ENCODE measurements around the gene AREG.
"Not testable (repeated sequence)": the region's sequence is repeated elsewhere in the genome, so short reads cannot be mapped to it uniquely, and the experiment has no call there.

AREG gene

GRCh38 chr4:74444891-74445642 is at the start of gene AREG:
TSS of gene AREG (plus strand) at chr4:74445136. CDS start at chr4:74445346, 210 bp downstream.
- no peak for FAIRE-seq

DNA sequence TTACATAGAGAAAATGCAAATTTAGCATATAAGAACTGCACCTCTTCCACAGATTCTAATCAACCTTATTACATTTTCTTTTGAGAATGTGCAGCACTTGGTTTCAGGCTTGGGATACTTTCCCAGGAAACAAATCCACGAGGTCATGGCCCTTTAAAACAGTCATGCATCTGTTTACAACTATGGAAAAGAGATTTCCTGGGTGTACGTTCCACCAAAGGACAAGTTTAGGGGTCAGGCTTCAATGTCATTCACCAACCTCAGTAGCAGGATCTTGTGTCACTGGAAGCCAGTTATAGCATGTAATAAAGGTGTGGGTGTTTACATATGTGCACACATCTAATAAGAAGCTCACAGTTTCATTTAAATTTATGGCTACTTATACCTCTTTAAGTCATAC is 49.3 kb upstream of the AREG start:
- FAIRE-seq: no peak

DNA sequence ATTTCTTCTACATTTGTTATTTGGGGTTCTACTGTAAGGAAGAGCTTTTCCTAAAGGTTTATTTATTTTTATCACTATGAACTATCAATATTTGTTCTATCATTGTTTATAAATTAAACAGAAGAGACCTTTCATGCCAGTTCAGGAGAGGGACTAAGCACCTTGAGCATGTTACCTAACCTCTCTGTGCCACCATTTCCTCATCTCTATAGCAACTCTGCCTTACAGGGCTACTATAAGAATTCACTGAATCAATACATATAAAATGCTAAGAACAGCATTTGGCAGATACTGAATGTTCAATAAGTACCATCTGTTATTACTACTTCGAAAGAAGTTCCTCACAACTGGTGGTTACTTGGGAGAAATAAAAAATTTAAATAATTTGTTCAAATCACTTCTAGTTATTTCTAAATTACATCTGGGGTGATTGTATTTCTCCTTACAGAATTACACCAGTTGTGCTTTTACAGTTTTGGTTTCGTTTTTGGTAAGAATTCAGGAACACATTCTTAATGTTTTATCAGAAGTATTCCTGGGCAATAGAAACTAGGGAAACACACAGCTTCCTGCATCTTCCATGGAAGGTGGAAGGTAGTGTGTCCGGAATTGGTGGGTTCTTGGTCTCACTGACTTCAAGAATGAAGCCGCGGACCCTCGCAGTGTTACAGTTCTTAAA is 47.0 kb upstream of the AREG start:
- no peak for FAIRE-seq

- not testable (repeated sequence) for FAIRE-seq
Measured at GRCh38 chr4:74398894-74399589, 45.9 kb upstream of the AREG start.

- no peak for FAIRE-seq
Measured at GRCh38 chr4:74400395-74400794, 44.5 kb upstream of the AREG start.

DNA sequence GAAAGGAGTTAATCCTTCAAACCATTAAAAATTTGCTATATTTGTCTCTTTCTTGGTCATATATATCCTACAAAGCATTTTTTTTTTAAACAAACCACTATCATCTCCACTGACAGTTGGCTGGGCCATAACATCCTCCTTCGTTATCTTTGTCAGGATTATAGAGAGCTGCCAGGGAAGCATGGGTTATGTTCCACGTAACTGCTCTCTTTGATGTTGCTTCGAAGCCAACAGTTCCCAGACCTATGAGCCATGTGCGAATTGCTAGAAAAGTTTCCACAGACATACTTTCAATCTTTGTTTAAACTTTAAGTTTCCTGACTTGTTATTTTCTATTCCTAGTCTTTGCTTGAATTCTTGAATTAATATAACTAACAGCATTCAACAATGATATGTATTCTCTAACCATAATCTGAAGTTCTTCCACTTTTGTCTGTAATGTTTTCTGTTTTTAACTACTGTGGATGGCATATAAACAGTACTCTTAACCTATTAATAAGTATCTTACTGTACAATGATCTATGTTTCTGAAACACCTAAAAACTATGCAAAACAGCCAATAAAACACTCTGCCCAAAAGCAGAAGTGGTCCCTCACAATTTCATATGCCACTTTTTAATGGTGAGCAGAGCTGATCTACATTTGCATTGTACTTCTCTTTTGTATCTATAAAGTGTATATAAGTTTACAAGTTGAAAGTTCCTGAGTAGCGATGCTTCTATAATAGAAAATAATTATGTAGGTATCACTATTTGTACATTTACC is 42.1 kb upstream of the AREG start:
- FAIRE-seq: no peak

GRCh38 chr4:74407891-74408290 is 37.0 kb upstream of the AREG start:
- FAIRE-seq: no peak

DNA sequence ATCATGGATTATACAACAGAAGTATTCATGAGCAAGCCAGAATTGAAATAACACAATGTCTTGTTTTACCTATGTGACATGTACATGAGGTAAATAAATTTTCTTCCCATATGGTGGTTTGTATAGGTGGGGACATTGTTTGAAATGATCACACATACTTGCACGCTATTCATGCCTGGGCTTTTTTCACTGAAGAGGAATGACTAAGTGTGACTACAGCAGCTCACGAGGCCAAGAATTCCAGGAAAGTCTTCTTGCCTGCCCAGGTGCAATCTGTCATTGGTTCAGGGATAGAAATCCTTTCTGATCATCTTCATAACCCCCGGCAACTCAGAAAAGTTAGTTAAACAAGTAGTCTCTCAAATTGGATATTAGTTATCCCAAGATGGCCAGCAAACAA is 36.3 kb upstream of the AREG start:
- no peak for FAIRE-seq

- FAIRE-seq: no peak
Measured at GRCh38 chr4:74410272-74410671, 34.7 kb upstream of the AREG start.

DNA sequence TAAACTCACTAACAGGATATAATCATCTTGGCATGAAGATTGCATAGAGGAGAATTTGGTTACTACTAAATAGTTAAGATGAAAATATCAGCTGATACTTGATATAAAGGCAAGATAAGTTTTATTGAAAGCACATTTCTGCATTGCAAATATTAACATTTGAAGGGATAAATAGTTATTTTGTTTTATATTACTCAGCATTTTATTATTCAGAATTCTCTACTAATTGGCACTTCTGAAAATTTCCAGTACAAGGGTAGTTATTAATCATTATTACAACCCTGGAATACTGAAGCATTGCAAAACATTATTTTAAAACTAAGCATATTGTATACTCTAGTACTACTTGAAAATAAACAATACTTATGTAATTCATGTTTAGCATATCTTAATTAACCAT is 32.7 kb upstream of the AREG start:
- no peak for FAIRE-seq

DNA sequence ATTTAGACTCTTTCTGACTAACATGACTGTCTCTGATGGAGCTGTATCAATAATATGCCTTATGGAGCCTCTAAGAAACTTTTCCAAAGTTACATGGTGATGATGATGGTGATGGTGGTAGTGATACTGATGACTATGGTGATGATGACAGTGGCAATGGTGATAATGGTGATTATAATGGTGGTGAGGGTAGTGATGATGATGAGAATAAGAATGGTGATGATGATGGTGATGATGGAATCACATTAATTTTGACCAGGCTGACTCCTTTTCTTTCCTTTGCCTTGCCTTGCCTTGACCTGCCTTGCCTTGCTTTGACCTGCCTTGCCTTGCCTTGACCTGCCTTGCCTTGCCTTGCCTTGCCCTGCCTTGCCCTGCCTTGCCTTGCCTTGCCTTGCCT is 31.7 kb upstream of the AREG start:
- no peak for FAIRE-seq

DNA sequence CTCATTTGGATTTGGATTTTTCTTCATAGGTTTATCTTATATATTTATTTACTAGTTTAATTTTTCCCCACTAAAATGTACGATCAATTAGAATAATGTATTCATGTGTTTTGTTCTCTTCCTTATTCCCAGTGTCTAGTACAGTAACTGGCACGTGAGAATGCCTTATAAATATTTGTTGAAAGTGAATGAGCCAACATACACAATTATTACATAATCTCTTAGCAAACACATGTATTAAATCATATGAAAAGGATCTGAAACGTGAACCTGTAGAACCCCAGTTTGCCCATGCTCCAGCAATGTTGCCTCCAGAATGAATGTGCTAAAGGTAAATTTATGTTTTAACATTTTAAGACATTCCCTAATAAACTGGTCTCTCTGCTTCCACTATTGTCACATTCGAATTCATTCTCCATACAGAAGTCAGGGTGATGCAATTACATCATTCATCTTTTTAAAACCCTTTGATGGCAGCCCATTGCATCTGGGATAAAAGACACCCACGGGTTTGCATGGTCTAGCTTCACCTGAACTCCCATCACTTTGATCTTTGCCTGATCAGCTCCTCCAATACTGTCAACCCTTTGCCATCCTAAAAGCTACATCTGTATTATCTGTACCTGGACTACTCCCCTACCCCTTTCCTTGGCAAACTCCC is 30.7 kb upstream of the AREG start:
- FAIRE-seq: no peak

DNA sequence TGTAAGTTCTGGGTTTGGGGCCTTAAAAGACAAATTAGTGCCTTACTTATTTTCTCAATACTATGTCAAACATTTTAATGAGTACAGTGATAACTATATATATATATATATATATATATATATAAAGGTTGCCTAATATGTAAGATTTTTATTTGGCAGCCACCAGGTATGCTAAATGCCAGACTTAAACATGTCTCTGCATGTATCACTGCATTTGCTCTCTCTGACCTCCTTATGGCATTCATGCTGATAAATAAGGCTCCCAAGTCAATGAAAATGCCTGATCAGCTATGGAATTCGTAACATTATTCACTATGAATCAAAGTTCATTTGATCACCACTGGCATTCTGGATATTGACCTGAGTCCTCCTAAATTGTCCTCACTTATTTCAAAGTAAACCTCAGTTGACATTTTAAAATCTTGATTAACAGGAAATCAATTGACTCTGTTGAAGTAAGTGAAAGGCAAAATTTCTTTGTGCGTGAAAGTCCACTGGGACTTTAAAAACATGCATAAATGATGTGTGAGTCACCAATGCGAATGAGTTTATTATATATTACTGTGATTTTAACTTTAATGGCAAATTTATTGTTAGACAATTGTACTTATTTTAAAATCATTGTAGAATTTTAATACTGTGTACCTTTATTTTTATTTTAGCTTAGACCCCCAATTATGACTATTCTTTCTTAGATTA is 29.2 kb upstream of the AREG start:
- FAIRE-seq: no peak

DNA sequence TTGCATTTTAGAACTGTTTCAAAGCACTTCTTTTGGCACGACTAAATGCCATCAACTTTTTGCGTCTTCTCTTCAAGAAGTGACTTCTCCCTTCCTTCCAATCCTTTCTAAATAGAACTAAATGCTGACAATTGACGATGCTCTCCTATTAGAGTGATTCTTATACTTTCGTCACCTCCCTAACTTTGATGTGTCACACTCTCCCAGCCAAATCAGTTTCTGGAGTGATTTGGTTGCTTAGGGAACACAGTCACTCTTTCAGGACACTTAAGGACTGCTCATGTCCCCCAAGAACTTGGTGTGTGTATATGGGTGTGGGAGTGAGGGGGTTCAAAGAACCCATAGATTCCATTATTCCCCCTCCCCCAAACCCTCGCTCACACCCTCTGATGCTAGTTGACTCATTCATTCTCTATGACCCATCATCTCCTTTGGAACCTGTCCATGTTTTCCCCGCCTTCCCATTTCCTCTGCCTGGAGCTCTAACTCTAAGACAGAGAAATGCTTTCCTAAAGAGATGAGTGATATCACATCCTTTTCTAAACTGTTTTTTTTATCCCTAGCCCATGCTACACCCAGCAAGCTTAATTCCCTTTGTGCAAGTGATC is 26.8 kb upstream of the AREG start:
- no peak for FAIRE-seq

DNA sequence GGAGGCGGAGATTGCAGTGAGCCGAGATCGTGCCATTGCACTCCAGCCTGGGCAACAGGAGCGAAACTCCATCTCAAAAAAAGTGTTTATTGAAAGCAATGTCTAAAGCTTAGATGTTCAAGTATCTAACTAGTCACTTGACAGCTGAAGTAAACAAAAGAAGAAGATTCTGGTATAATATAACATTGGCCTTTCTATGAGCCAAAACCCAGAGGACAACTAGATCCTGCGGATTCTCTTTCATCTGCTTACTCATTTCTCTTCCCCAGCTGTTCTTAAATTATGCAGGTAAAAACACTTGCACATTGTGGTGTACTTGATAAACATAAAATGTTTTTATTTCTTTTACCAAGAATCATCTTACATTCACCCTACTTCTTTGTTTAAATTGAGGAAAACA is 24.1 kb upstream of the AREG start:
- FAIRE-seq: no peak

GRCh38 chr4:74423104-74423503 is 21.8 kb upstream of the AREG start:
- no peak for FAIRE-seq

DNA sequence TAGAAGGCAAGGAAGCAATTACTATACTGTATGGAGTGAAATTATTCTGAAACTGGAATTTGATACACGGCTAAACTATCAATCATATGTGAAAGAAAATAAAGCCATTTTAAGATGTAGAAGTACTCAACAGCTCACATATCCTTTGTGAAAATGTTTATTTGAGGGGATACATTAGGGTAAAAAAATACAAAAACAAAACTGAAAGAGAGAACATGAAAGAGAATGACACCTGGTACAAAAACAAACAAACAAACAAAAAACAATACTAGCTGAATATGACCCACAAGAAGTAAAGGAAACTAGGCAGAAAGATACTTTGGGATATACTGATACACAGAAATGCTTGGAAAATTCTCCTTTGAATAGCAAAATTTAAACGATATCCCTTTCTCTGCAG is 20.8 kb upstream of the AREG start:
- FAIRE-seq: no peak

GRCh38 chr4:74426101-74426500 is 18.8 kb upstream of the AREG start:
- FAIRE-seq: no peak

- no peak for FAIRE-seq
Measured at GRCh38 chr4:74428276-74428675, 16.7 kb upstream of the AREG start.

DNA sequence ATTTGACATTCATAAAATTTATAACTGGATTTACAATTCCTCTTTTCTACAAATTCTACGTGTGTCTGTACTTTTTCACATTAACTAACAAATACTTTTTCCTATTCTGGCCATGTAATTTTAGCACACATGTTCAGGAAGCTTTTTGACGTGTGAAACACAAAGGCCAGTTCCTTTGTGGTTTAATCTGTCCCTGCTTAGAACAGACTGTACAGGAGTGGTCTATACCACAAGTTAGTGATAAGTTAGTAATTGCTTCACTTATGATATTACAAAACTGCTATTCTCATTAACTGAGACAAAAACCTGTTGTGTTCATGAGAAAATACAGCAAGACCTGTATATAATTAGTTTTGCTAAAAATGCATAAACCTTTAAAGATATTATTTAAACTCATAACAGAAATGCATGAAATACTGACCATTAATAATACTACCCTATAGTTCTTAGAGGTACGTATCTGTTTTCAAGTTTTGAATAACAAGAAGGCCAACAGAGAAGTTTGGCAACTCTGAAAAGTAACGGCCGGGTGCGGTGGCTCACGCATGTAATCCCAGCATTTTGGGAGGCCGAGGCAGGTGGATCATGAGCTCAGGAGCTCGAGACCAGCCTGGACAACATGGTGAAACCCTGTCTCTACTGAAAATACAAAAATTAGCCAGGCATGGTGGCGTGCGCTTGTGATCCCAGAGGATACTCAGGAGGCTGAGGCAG is 13.7 kb upstream of the AREG start:
- no peak for FAIRE-seq

- FAIRE-seq: no peak
Measured at GRCh38 chr4:74433043-74433442, 11.9 kb upstream of the AREG start.
